Endothelial cell of umbilical vein (primary cell): ENCODE results near the gene ZBTB14. TPM values are rescaled to one million over a fixed set of nuclear protein-coding genes. Genes with fewer than 3 reads are reported as not detected.

Experiments
- BruUV-seq: library from RNA; stranded (reverse); fragments of 400-500 nt; replicated peaks from 2 replicates; lab custom pipeline; 2021; lab: Mats Ljungman, UMichigan
- CTCF ChIA-PET: fragments of 300-600, 350-600 bp; sonication (Branson Sonifier 250); formaldehyde crosslinking; loops from one replicate; lab custom pipeline; 2021; ENCODE audit warnings: antibody characterized with exemption, inconsistent platforms; lab: Charles Lee
- POLR2A ChIA-PET: fragments of 300-600, 350-600 bp; sonication (Branson Sonifier 250); formaldehyde crosslinking; loops from one replicate; lab custom pipeline; 2021; ENCODE audit warnings: antibody characterized with exemption, inconsistent platforms; lab: Charles Lee
- DNase-seq: peaks from one replicate; pipeline ENCODE4 v3.0.0-alpha.2; 2011; ENCODE audit warnings: low read depth, low spot score
- FAIRE-seq: peaks from 2 replicates; lab custom pipeline; 2011; peaks lifted over from hg19 to GRCh38; lab: Jason Lieb, UNC
- H2AFZ ChIP-seq: 2 replicates; pipeline ENCODE4 v1.6.0; 2012; ENCODE audit warnings: low read depth, low read length, control low read depth, inconsistent platforms
- H3K27ac ChIP-seq: 2 replicates; pipeline ENCODE4 v1.5.1; 2011; ENCODE audit warnings: low read depth, mild to moderate bottlenecking, control low read depth, low read length, moderate library complexity; ENCODE audit not compliant: insufficient read depth
- H3K27me3 ChIP-seq, 2 experiments: 2 replicates each; pipeline versions ENCODE4 v1.6.0 to v1.6.1; 2011; ENCODE audit warnings: low read length in 2 of 2, mixed read lengths in 1 of 2; ENCODE audit not compliant: control insufficient read depth in 2 of 2, insufficient read depth in 2 of 2
- H3K36me3 ChIP-seq, 2 experiments: 2 replicates in 1 of 2; 3 replicates in 1 of 2; pipeline ENCODE4 v1.5.1; 2011; ENCODE audit warnings: low read length in 2 of 2, mild to moderate bottlenecking in 1 of 2, moderate library complexity in 1 of 2; ENCODE audit not compliant: control insufficient read depth in 2 of 2, insufficient read depth in 2 of 2; ENCODE audit errors: extremely low read depth in 1 of 2
- H3K4me1 ChIP-seq: 3 replicates; pipeline ENCODE4 v1.5.1; 2011; ENCODE audit warnings: mild to moderate bottlenecking, low read length; ENCODE audit not compliant: control insufficient read depth, insufficient read depth; ENCODE audit errors: extremely low read depth
- H3K4me2 ChIP-seq: 2 replicates; pipeline ENCODE4 v1.6.1; 2011; ENCODE audit warnings: low read length, control low read depth, mixed read lengths; ENCODE audit not compliant: insufficient read depth
- H3K4me3 ChIP-seq, 3 experiments: fragments of 200-600 bp in 1 of 3; sonication (generic), shearing (Covaris generic) in 1 of 3; replicated peaks in 1 of 3; 2 replicates each; pipeline ENCODE4 v1.5.1; 2011 to 2016; ENCODE audit warnings: control low read depth in 3 of 3, low read length in 3 of 3, mild to moderate bottlenecking in 2 of 3, inconsistent platforms in 1 of 3, low read depth in 1 of 3, moderate library complexity in 1 of 3; ENCODE audit not compliant: insufficient read depth in 1 of 3
- H3K79me2 ChIP-seq: 2 replicates; pipeline ENCODE4 v1.6.0; 2012; ENCODE audit warnings: low read length, inconsistent platforms; ENCODE audit not compliant: control insufficient read depth, insufficient read depth
- H3K9ac ChIP-seq: replicated peaks from 2 replicates; pipeline ENCODE3; 2011; ENCODE audit warnings: low read length, control low read depth; ENCODE audit not compliant: insufficient read depth; ENCODE audit errors: extremely low read depth
- H3K9me1 ChIP-seq: replicated peaks from 3 replicates; pipeline ENCODE4 v1.6.0; 2011; ENCODE audit warnings: mild to moderate bottlenecking, low read length; ENCODE audit not compliant: control insufficient read depth, insufficient read depth; ENCODE audit errors: extremely low read depth
- H3K9me3 ChIP-seq: replicated peaks from 2 replicates; pipeline ENCODE4 v1.5.1; 2012; ENCODE audit warnings: low read length, inconsistent platforms; ENCODE audit not compliant: control insufficient read depth, insufficient read depth
- H4K20me1 ChIP-seq: replicated peaks from 2 replicates; pipeline ENCODE3; 2011; ENCODE audit warnings: mild to moderate bottlenecking, low read length; ENCODE audit not compliant: control insufficient read depth, insufficient read depth; ENCODE audit errors: extremely low read depth
- CTCF ChIP-seq, 2 donors: IDR thresholded peaks; 1 replicate in 1 of 2; 2 replicates in 1 of 2; pipeline ENCODE4 v1.5.1; 2011; ENCODE audit warnings: low read length in 2 of 2, mild to moderate bottlenecking in 2 of 2, moderate library complexity in 2 of 2, control low read depth in 1 of 2, inconsistent platforms in 1 of 2, low read depth in 1 of 2; ENCODE audit not compliant: insufficient read depth in 1 of 2; ENCODE audit errors: extremely low read depth in 1 of 2
- EZH2 ChIP-seq: IDR thresholded peaks from 2 replicates; pipeline ENCODE4 v1.6.1; 2012; ENCODE audit warnings: borderline replicate concordance, low read depth, mild to moderate bottlenecking, moderate library complexity, low read length, inconsistent platforms; ENCODE audit not compliant: severe bottlenecking
- FOS ChIP-seq: IDR thresholded peaks from 2 replicates; pipeline ENCODE4 v1.6.1; 2011; ENCODE audit warnings: mild to moderate bottlenecking, low read length, moderate library complexity, borderline replicate concordance; ENCODE audit not compliant: insufficient read depth
- GATA2 ChIP-seq: IDR thresholded peaks from 2 replicates; pipeline ENCODE4 v1.7.0; 2011; ENCODE audit warnings: low read depth, mild to moderate bottlenecking, moderate library complexity, mixed read lengths, low read length; ENCODE audit not compliant: insufficient read length, insufficient read depth
- JUN ChIP-seq: IDR thresholded peaks from 2 replicates; pipeline ENCODE4 v1.6.1; 2011; ENCODE audit warnings: borderline replicate concordance, low read depth; ENCODE audit not compliant: insufficient read length, insufficient read depth
- MYC ChIP-seq: IDR thresholded peaks from one replicate; pipeline ENCODE4 v1.6.1; 2011; ENCODE audit warnings: mild to moderate bottlenecking, low read depth, low read length
- POLR2A ChIP-seq: IDR thresholded peaks from 2 replicates; pipeline ENCODE4 v1.6.1; 2012; ENCODE audit warnings: low read depth, mild to moderate bottlenecking, control low read depth, low read length
- POLR2AphosphoS5 ChIP-seq: IDR thresholded peaks from 2 replicates; pipeline ENCODE4 v1.6.1; 2012; ENCODE audit warnings: low read depth, mild to moderate bottlenecking, control low read depth, low read length, moderate library complexity; ENCODE audit not compliant: insufficient read depth
- dilution Hi-C: fragments of 300-500 bp; cut with MboI; formaldehyde crosslinking; loops from one replicate; pipeline ENCODE4 v1.15.0; 2019; ENCODE audit warnings: low sequenced_read_pairs; ENCODE audit not compliant: extremely low pct_ligation_motif_present
- intact Hi-C: fragments of 100-400 bp; cut with micrococcal nuclease; formaldehyde crosslinking; loops from one replicate; pipeline ENCODE4 v1.10.0; 2022
- polyA plus RNA-seq, 4 experiments: library from polyadenylated mRNA; depleted of rRNA in 3 of 4; stranded (reverse) in 3 of 4; unstranded in 1 of 4; fragments of >200 nt; gene quantifications; 2 replicates each; pipeline versions ENCODE4 v1.2.1 to v1.2.3, GENCODE V29; 2011 to 2012; ENCODE audit warnings: missing spikeins in 1 of 4
- total RNA-seq: library from RNA; stranded (reverse); gene quantifications from 2 replicates; pipeline ENCODE4 v1.2.3, GENCODE V29; 2021
- TF ChIP-seq, protein P1 (sequence below): IDR thresholded peaks from 2 replicates; pipeline ENCODE4 v1.6.1; 2011; ENCODE audit not compliant: insufficient read depth, insufficient read length

Gene ZBTB14
- total and polyA plus RNA-seq, 2 donors (not counting 3 experiments of a cell fraction or from before 2014, with no cell fraction given) = 5.5 to 13.7 TPM

DNA sequence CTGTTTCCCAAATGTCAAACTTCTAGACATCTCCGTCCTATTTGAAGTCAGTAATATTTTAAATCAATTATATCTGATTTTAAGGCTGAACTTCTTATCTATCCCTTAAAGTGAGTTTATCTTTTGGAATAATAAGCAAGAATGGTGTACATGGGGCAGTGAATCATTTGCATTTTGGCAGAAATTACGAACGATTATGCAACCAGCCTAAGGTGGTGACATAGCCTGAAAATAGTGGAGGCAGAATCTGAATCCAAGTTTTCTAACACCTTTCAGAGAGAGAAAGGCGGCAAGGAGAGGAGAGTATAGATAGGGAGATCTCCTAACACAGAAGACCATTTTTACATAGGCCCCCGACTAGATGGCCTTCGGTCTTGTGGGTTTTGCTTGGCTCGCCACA is 10.7 kb downstream of the ZBTB14 start:
- no peaks in the 10 kb centered on the region for H3K79me2 ChIP-seq
- no peak overlapping the region for H3K4me3 ChIP-seq
- ChIA-PET POLR2A (no interaction called here), CTCF (no interaction called here)
- H3K27ac ChIP-seq = no peak overlapping the region
- H2AFZ ChIP-seq = no peak overlapping the region
- DNase-seq (no peak), FAIRE-seq (no peak)
- H3K4me2 ChIP-seq = no peak overlapping the region
- dilution Hi-C loops (no loop called here), intact Hi-C loops (no loop called here)
- H3K27me3 ChIP-seq = no peaks in the 10 kb centered on the region
- no peaks in the 10 kb centered on the region for H3K9me1 ChIP-seq
- H3K4me1 ChIP-seq = no peaks in the 10 kb centered on the region
- TF ChIP-seq POLR2A = no peak
- no peak for TF ChIP-seq EZH2
- no peak for TF ChIP-seq FOS
- TF ChIP-seq JUN = no peak
- no peak for TF ChIP-seq CTCF (IDR thresholded peaks at IDR 0.05; ENCODE audit: extremely low read depth in 1 of 2, insufficient read depth in 1 of 2, low read depth in 1 of 2, low read length in 2 of 2)
- no peak for TF ChIP-seq POLR2AphosphoS5
- no peak for TF ChIP-seq GATA2
- TF ChIP-seq, protein P1, sequence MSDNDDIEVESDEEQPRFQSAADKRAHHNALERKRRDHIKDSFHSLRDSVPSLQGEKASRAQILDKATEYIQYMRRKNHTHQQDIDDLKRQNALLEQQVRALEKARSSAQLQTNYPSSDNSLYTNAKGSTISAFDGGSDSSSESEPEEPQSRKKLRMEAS = no peak
- TF ChIP-seq MYC = no peak
- no TSS peak for BruUV-seq
- H3K9me3 ChIP-seq = no peaks in the 10 kb centered on the region
- no peaks in the 10 kb centered on the region for H3K36me3 ChIP-seq
- H4K20me1 ChIP-seq = no peaks in the 10 kb centered on the region
- H3K9ac ChIP-seq = no peak overlapping the region
